ENCODE data around the gene LDHB. TPM values are rescaled to one million over a fixed set of nuclear protein-coding genes. Genes with fewer than 3 reads are reported as not detected.

LDHB gene
- total and polyA plus RNA-seq, 10 of the 15 experiments (the other 5 are each of a cell fraction or from before 2014, with no cell fraction given) = 800 to 3,692 (median 1,366) TPM

DNA sequence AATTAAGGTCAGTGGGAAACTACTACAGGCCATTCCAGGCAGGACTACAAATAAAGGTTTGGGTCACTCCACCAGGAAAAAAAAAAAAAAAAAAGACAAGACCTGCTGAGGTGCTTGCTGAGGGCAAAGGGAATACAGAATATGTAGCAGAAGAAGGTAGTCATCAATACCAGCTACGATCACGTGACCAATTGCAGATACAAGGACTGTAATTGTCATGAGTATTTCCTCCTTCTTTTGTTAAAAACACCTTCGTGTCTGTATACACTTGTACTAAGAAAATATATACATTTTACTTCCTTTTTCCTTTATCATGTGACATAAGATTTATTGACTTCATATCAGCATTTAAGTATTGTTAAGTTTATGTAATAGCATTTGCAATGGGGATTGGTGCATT is 72.2 kb downstream of the LDHB start:
- Histone ChIP-seq H3K4me2 (ENCODE audit: control insufficient read depth, insufficient read depth) (no peak overlapping the region), H3K27ac (ENCODE audit: control insufficient read depth, insufficient read depth) (no peak overlapping the region), H3K36me3 (ENCODE audit: control insufficient read depth in 2 of 2, insufficient read depth in 2 of 2, low read length in 1 of 2) (no peaks in the 10 kb centered on the region), H2AFZ (ENCODE audit: control insufficient read depth, low read depth, low read length) (no peak overlapping the region), H3K27me3 (replicated peaks in 1 of 2; ENCODE audit: control insufficient read depth in 2 of 2, insufficient read depth in 2 of 2, low read length in 1 of 2) (no peaks in the 10 kb centered on the region), H4K20me1 (ENCODE audit: control insufficient read depth, insufficient read depth) (no peaks in the 10 kb centered on the region), H3K4me1 (ENCODE audit: control insufficient read depth, insufficient read depth, low read length) (no peaks in the 10 kb centered on the region), H3K9me3 (replicated peaks; ENCODE audit: control insufficient read depth, insufficient read depth, low read length) (no peaks in the 10 kb centered on the region; the same call in 2 of the 3 replicates), H3K9ac (ENCODE audit: control insufficient read depth, insufficient read depth, low read length) (no peak overlapping the region), H3K79me2 (ENCODE audit: control insufficient read depth, insufficient read depth, low read length) (no peaks in the 10 kb centered on the region), H3K4me3 (no peak overlapping the region)
- TF ChIP-seq PML (IDR thresholded peaks at IDR 0.05; ENCODE audit: low read length) (no peak), RAD51 (IDR thresholded peaks at IDR 0.05) (0 out of 2 replicates have a peak, but pooled peaks have one; percentile 25), CREM (IDR thresholded peaks at IDR 0.05; ENCODE audit: low read depth) (no peak), PAX5 (IDR thresholded peaks at IDR 0.05; ENCODE audit: borderline replicate concordance, low read depth, low read length) (no peak)
- TF ChIP-seq, protein P1, sequence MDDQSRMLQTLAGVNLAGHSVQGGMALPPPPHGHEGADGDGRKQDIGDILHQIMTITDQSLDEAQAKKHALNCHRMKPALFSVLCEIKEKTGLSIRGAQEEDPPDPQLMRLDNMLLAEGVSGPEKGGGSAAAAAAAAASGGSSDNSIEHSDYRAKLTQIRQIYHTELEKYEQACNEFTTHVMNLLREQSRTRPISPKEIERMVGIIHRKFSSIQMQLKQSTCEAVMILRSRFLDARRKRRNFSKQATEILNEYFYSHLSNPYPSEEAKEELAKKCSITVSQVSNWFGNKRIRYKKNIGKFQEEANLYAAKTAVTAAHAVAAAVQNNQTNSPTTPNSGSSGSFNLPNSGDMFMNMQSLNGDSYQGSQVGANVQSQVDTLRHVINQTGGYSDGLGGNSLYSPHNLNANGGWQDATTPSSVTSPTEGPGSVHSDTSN (IDR thresholded peaks at IDR 0.05; ENCODE audit: insufficient replicate concordance, low read depth, low read length) = no peak
- TF ChIP-seq, protein P2, sequence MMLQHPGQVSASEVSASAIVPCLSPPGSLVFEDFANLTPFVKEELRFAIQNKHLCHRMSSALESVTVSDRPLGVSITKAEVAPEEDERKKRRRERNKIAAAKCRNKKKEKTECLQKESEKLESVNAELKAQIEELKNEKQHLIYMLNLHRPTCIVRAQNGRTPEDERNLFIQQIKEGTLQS (IDR thresholded peaks at IDR 0.05; ENCODE audit: borderline replicate concordance, extremely low read depth, low read depth, low read length) = no peak
- TF ChIP-seq, protein P3, sequence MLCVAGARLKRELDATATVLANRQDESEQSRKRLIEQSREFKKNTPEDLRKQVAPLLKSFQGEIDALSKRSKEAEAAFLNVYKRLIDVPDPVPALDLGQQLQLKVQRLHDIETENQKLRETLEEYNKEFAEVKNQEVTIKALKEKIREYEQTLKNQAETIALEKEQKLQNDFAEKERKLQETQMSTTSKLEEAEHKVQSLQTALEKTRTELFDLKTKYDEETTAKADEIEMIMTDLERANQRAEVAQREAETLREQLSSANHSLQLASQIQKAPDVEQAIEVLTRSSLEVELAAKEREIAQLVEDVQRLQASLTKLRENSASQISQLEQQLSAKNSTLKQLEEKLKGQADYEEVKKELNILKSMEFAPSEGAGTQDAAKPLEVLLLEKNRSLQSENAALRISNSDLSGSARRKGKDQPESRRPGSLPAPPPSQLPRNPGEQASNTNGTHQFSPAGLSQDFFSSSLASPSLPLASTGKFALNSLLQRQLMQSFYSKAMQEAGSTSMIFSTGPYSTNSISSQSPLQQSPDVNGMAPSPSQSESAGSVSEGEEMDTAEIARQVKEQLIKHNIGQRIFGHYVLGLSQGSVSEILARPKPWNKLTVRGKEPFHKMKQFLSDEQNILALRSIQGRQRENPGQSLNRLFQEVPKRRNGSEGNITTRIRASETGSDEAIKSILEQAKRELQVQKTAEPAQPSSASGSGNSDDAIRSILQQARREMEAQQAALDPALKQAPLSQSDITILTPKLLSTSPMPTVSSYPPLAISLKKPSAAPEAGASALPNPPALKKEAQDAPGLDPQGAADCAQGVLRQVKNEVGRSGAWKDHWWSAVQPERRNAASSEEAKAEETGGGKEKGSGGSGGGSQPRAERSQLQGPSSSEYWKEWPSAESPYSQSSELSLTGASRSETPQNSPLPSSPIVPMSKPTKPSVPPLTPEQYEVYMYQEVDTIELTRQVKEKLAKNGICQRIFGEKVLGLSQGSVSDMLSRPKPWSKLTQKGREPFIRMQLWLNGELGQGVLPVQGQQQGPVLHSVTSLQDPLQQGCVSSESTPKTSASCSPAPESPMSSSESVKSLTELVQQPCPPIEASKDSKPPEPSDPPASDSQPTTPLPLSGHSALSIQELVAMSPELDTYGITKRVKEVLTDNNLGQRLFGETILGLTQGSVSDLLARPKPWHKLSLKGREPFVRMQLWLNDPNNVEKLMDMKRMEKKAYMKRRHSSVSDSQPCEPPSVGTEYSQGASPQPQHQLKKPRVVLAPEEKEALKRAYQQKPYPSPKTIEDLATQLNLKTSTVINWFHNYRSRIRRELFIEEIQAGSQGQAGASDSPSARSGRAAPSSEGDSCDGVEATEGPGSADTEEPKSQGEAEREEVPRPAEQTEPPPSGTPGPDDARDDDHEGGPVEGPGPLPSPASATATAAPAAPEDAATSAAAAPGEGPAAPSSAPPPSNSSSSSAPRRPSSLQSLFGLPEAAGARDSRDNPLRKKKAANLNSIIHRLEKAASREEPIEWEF (IDR thresholded peaks at IDR 0.05; ENCODE audit: insufficient replicate concordance, low read depth, low read length) = no peak
- intact Hi-C loops (cut with micrococcal nuclease; ENCODE audit: unreplicated experiment) (no loop called here), in situ Hi-C loops (cut with MboI) (no loop called here)
- ChIA-PET POLR2A (no interaction called here), RAD21 (ENCODE audit: unreplicated experiment) (no interaction called here), SMC1A (ENCODE audit: uncharacterized antibody, unreplicated experiment) (no interaction called here), CTCF (no interaction called here)
- ATAC-seq (no peak), FAIRE-seq (no peak), DNase-seq (ENCODE audit: low read depth, low spot score) (no peak)
- no TSS peak for BruUV-seq (replicated peaks)
- 8% methylated on average over 3 of the region's 3 CpGs for WGBS (ENCODE audit: insufficient coverage, insufficient replicate concordance, low lambda C conversion rate, missing lambda C conversion rate)

Other genes starting within 250 kb of the LDHB start
- gene PYROXD1, start 220.2 kb downstream of the LDHB start, total RNA-seq (2014; rRNA removed) = 11.0 and 15.3 TPM in 2 replicates
- gene PYROXD1, start 220.2 kb downstream of the LDHB start, total RNA-seq (2014; rRNA removed; fragmentation: Illumina TruSeq; extraction: Trizol) = 16.3 and 18.2 TPM in 2 replicates
- 18.6 and 20.1 TPM in 2 replicates for gene PYROXD1, start 220.2 kb downstream of the LDHB start, total RNA-seq (2021)
- gene PYROXD1, start 220.2 kb downstream of the LDHB start, polyA plus RNA-seq (2011; rRNA removed) = 22.4 and 38.2 TPM in 2 replicates
- gene PYROXD1, start 220.2 kb downstream of the LDHB start, polyA plus RNA-seq (2014; fragmentation: Illumina TruSeq; extraction: Trizol) = 19.1 and 22.9 TPM in 2 replicates
- gene PYROXD1, start 220.2 kb downstream of the LDHB start, polyA plus RNA-seq (2014; fragmentation: Nextera tagmentation; extraction: Ambion mirVana) = 10 to 100 TPM; 11.6 to 18.0 TPM
- gene PYROXD1, start 220.2 kb downstream of the LDHB start, polyA plus RNA-seq (2014; rRNA removed) = 11.9 and 13.5 TPM in 2 replicates
- 10 to 100 TPM; 26.8 to 28.3 TPM for gene PYROXD1, start 220.2 kb downstream of the LDHB start, polyA plus RNA-seq (2016; fragmentation: Nextera tagmentation; extraction: Ambion mirVana)
- 60.2 and 71.2 TPM in 2 replicates for gene RECQL, start 156.2 kb downstream of the LDHB start, total RNA-seq (2014; rRNA removed)
- 112 and 113 TPM in 2 replicates for gene RECQL, start 156.2 kb downstream of the LDHB start, total RNA-seq (2014; rRNA removed; fragmentation: Illumina TruSeq; extraction: Trizol)
- gene RECQL, start 156.2 kb downstream of the LDHB start, total RNA-seq (2021) = 64.2 and 65.2 TPM in 2 replicates
- gene RECQL, start 156.2 kb downstream of the LDHB start, polyA plus RNA-seq (2011; rRNA removed) = 47.4 and 74.2 TPM in 2 replicates
- 88.6 and 104 TPM in 2 replicates for gene RECQL, start 156.2 kb downstream of the LDHB start, polyA plus RNA-seq (2014; fragmentation: Illumina TruSeq; extraction: Trizol)
- gene RECQL, start 156.2 kb downstream of the LDHB start, polyA plus RNA-seq (2014; fragmentation: Nextera tagmentation; extraction: Ambion mirVana) = 10 to 100 TPM; 59.4 to 76.5 TPM
- 42.9 and 54.0 TPM in 2 replicates for gene RECQL, start 156.2 kb downstream of the LDHB start, polyA plus RNA-seq (2014; rRNA removed)
- 100 to 1,000 TPM; 120 to 130 TPM for gene RECQL, start 156.2 kb downstream of the LDHB start, polyA plus RNA-seq (2016; fragmentation: Nextera tagmentation; extraction: Ambion mirVana)
- gene GOLT1B, start 156.1 kb downstream of the LDHB start, total RNA-seq (2014; rRNA removed) = 18.3 and 23.7 TPM in 2 replicates
- 35.7 and 36.7 TPM in 2 replicates for gene GOLT1B, start 156.1 kb downstream of the LDHB start, total RNA-seq (2014; rRNA removed; fragmentation: Illumina TruSeq; extraction: Trizol)
- gene GOLT1B, start 156.1 kb downstream of the LDHB start, total RNA-seq (2021) = 28.7 and 33.5 TPM in 2 replicates
- gene GOLT1B, start 156.1 kb downstream of the LDHB start, polyA plus RNA-seq (2011; rRNA removed) = 28.7 and 45.5 TPM in 2 replicates
- gene GOLT1B, start 156.1 kb downstream of the LDHB start, polyA plus RNA-seq (2014; fragmentation: Illumina TruSeq; extraction: Trizol) = 29.1 and 47.3 TPM in 2 replicates
- 10 to 100 TPM; 60.0 to 77.4 TPM for gene GOLT1B, start 156.1 kb downstream of the LDHB start, polyA plus RNA-seq (2014; fragmentation: Nextera tagmentation; extraction: Ambion mirVana)
- 18.4 and 21.0 TPM in 2 replicates for gene GOLT1B, start 156.1 kb downstream of the LDHB start, polyA plus RNA-seq (2014; rRNA removed)
- 10 to 100 TPM; 51.1 to 58.2 TPM for gene GOLT1B, start 156.1 kb downstream of the LDHB start, polyA plus RNA-seq (2016; fragmentation: Nextera tagmentation; extraction: Ambion mirVana)
- not detected in 2 replicates for gene SPX, start 131.5 kb downstream of the LDHB start, total RNA-seq (2014; rRNA removed)
- not detected in 2 replicates for gene SPX, start 131.5 kb downstream of the LDHB start, total RNA-seq (2014; rRNA removed; fragmentation: Illumina TruSeq; extraction: Trizol)
- 0.11 TPM in 1 of 2 replicates, not detected in the other for gene SPX, start 131.5 kb downstream of the LDHB start, total RNA-seq (2021)
- 0.05 and 0.12 TPM in 2 replicates for gene SPX, start 131.5 kb downstream of the LDHB start, polyA plus RNA-seq (2011; rRNA removed)
- gene SPX, start 131.5 kb downstream of the LDHB start, polyA plus RNA-seq (2014; fragmentation: Illumina TruSeq; extraction: Trizol) = not detected in 2 replicates
- under 1 TPM in 1 of 2 experiments, not detected in 1; 0.05 TPM for gene SPX, start 131.5 kb downstream of the LDHB start, polyA plus RNA-seq (2014; fragmentation: Nextera tagmentation; extraction: Ambion mirVana)
- not detected in 2 replicates for gene SPX, start 131.5 kb downstream of the LDHB start, polyA plus RNA-seq (2014; rRNA removed)
- gene SPX, start 131.5 kb downstream of the LDHB start, polyA plus RNA-seq (2016; fragmentation: Nextera tagmentation; extraction: Ambion mirVana) = not detected
- gene GYS2, start 53.0 kb downstream of the LDHB start, total RNA-seq (2014; rRNA removed) = not detected in 2 replicates
- gene GYS2, start 53.0 kb downstream of the LDHB start, total RNA-seq (2014; rRNA removed; fragmentation: Illumina TruSeq; extraction: Trizol) = not detected in 2 replicates
- gene GYS2, start 53.0 kb downstream of the LDHB start, total RNA-seq (2021) = not detected in 2 replicates
- not detected in 2 replicates for gene GYS2, start 53.0 kb downstream of the LDHB start, polyA plus RNA-seq (2011; rRNA removed)
- not detected in 2 replicates for gene GYS2, start 53.0 kb downstream of the LDHB start, polyA plus RNA-seq (2014; fragmentation: Illumina TruSeq; extraction: Trizol)
- gene GYS2, start 53.0 kb downstream of the LDHB start, polyA plus RNA-seq (2014; fragmentation: Nextera tagmentation; extraction: Ambion mirVana) = not detected
- gene GYS2, start 53.0 kb downstream of the LDHB start, polyA plus RNA-seq (2014; rRNA removed) = not detected in 2 replicates
- gene GYS2, start 53.0 kb downstream of the LDHB start, polyA plus RNA-seq (2016; fragmentation: Nextera tagmentation; extraction: Ambion mirVana) = not detected
- gene KCNJ8, start 116.9 kb upstream of the LDHB start, total RNA-seq (2014; rRNA removed) = not detected in 2 replicates
- not detected in 2 replicates for gene KCNJ8, start 116.9 kb upstream of the LDHB start, total RNA-seq (2014; rRNA removed; fragmentation: Illumina TruSeq; extraction: Trizol)
- gene KCNJ8, start 116.9 kb upstream of the LDHB start, total RNA-seq (2021) = not detected in 2 replicates
- not detected in 2 replicates for gene KCNJ8, start 116.9 kb upstream of the LDHB start, polyA plus RNA-seq (2011; rRNA removed)
- not detected in 2 replicates for gene KCNJ8, start 116.9 kb upstream of the LDHB start, polyA plus RNA-seq (2014; fragmentation: Illumina TruSeq; extraction: Trizol)
- not detected for gene KCNJ8, start 116.9 kb upstream of the LDHB start, polyA plus RNA-seq (2014; fragmentation: Nextera tagmentation; extraction: Ambion mirVana)
- not detected in 2 replicates for gene KCNJ8, start 116.9 kb upstream of the LDHB start, polyA plus RNA-seq (2014; rRNA removed)
- not detected for gene KCNJ8, start 116.9 kb upstream of the LDHB start, polyA plus RNA-seq (2016; fragmentation: Nextera tagmentation; extraction: Ambion mirVana)